Mucosa of descending colon (tissue), 3 donors: ENCODE data around the gene MTG1. TPM values are rescaled to one million over a fixed set of nuclear protein-coding genes. Genes with fewer than 3 reads are reported as not detected.

Source experiments
- ATAC-seq: fragments of 200-7000 bp; cut with Tn5 transposase; one replicate; pipeline ENCODE4 v1.9.1; 2020; ENCODE audit warnings: mild to moderate bottlenecking, moderate library complexity
- DNase-seq, 3 donors: peaks; one replicate each; pipeline ENCODE4 v3.0.0-alpha.2; 2020
- H3K36me3 ChIP-seq: fragments of 200-600 bp; one replicate; pipeline ENCODE4 v1.8.0; 2021; ENCODE audit warnings: low read depth, mild to moderate bottlenecking
- H3K4me1 ChIP-seq: fragments of 200-600 bp; one replicate; pipeline ENCODE4 v1.8.0; 2021; ENCODE audit warnings: low read depth, mild to moderate bottlenecking
- H3K4me3 ChIP-seq: fragments of 200-600 bp; one replicate; pipeline ENCODE4 v1.8.0; 2021; ENCODE audit warnings: mild to moderate bottlenecking
- H3K9me3 ChIP-seq: fragments of 200-600 bp; one replicate; pipeline ENCODE4 v1.8.0; 2021; ENCODE audit warnings: mild to moderate bottlenecking
- CTCF ChIP-seq: fragments of 200-600 bp; IDR thresholded peaks from one replicate; pipeline ENCODE4 v1.8.0; 2022; ENCODE audit warnings: antibody characterized with exemption, mild to moderate bottlenecking
- intact Hi-C, 2 donors: fragments of 100-400 bp; cut with DNase I in 1 of 2; cut with micrococcal nuclease in 1 of 2; formaldehyde crosslinking; loops; one replicate each; pipeline versions ENCODE4 v1.11.0 to v1.11.1; 2022; cut with DNase I, micrococcal nuclease
- total RNA-seq, 3 donors: library from RNA; stranded (reverse); fragmentation: NEBNext Ultra II Directional in 2 of 3; extraction: Animal tissue kit (Norgen Biotek cat#: 25700) in 2 of 3; gene quantifications; one replicate each; pipeline versions ENCODE4 v1.2.1 to v1.2.4, GENCODE V29; 2021 to 2023
- donor health status: DM: no; HTN: no; CAD: no; lungs with moderate emphysema.
- donor health status: DM: no; HTN: no; CAD: no.
- donor health status: DM: no; HTN: yes; CAD: no.

MTG1 gene
- total RNA-seq, 3 donors from 2014 or later: 43.6 to 52.7 (median 45.6) TPM

- H3K4me3 ChIP-seq: no peak overlapping the region
- no peak for DNase-seq
- H3K4me1 ChIP-seq: peaks cover 7% of the 10 kb centered on the region
- H3K36me3 ChIP-seq: no peaks in the 10 kb centered on the region
- no peaks in the 10 kb centered on the region for H3K9me3 ChIP-seq
- no peak for TF ChIP-seq CTCF
- intact Hi-C loops: no loop called here
- ATAC-seq: no peak
Observed at GRCh38 chr10:133349160-133349568, 44.8 kb upstream of the MTG1 start.

GRCh38 chr10:133349577-133350011, 44.4 kb upstream of the MTG1 start:
- H3K36me3 ChIP-seq: no peaks in the 10 kb centered on the region
- ATAC-seq: no peak
- no peak overlapping the region for H3K4me3 ChIP-seq
- peaks cover 7% of the 10 kb centered on the region for H3K4me1 ChIP-seq
- peak in 1 of 3 donors; percentile 28 for DNase-seq
- no peak for TF ChIP-seq CTCF
- intact Hi-C loops: no loop called here
- no peaks in the 10 kb centered on the region for H3K9me3 ChIP-seq

GRCh38 chr10:133350283-133350949, 43.5 kb upstream of the MTG1 start:
- H3K4me1 ChIP-seq: peaks cover 7% of the 10 kb centered on the region
- H3K4me3 ChIP-seq: no peak overlapping the region
- H3K36me3 ChIP-seq: no peaks in the 10 kb centered on the region
- H3K9me3 ChIP-seq: no peaks in the 10 kb centered on the region
- intact Hi-C loops: no loop called here
- ATAC-seq (no peak), DNase-seq (peak in 1 of 3 donors; percentile 25)
- no peak for TF ChIP-seq CTCF

GRCh38 chr10:133350950-133351329, 43.0 kb upstream of the MTG1 start:
- peaks cover 7% of the 10 kb centered on the region for H3K4me1 ChIP-seq
- TF ChIP-seq CTCF: no peak
- H3K9me3 ChIP-seq: no peaks in the 10 kb centered on the region
- intact Hi-C loops: no loop called here
- DNase-seq (peak in 1 of 3 donors; percentile 22), ATAC-seq (no peak)
- no peaks in the 10 kb centered on the region for H3K36me3 ChIP-seq
- no peak overlapping the region for H3K4me3 ChIP-seq

GRCh38 chr10:133351408-133352318, 42.3 kb upstream of the MTG1 start:
- intact Hi-C loops: no loop called here
- DNase-seq (peak in 1 of 3 donors; percentile 24), ATAC-seq (no peak)
- peaks cover 6% of the 10 kb centered on the region for H3K4me1 ChIP-seq
- no peaks in the 10 kb centered on the region for H3K9me3 ChIP-seq
- H3K36me3 ChIP-seq: no peaks in the 10 kb centered on the region
- H3K4me3 ChIP-seq: no peak overlapping the region
- TF ChIP-seq CTCF: no peak
